Uterus (tissue), 4 donors: ENCODE results near the gene TCTA. TPM values are rescaled to one million over a fixed set of nuclear protein-coding genes. Genes with fewer than 3 reads are reported as not detected.

Experiments
- DNase-seq, 2 donors: peaks; one replicate each; pipeline ENCODE4 v3.0.0-alpha.2; 2019 to 2020
- H3K27ac ChIP-seq, 2 donors: fragments of 200-600 bp; sonication (generic); 1 replicate in 1 of 2; 2 replicates in 1 of 2; pipeline ENCODE4 v1.5.1; 2016 to 2018
- H3K27me3 ChIP-seq, 2 donors: fragments of 200-600 bp; sonication (generic); one replicate each; pipeline ENCODE4 v1.5.1; 2018 to 2019; ENCODE audit warnings: control low read depth in 1 of 2
- H3K36me3 ChIP-seq, 2 donors: fragments of 200-600 bp; sonication (generic); one replicate each; pipeline ENCODE4 v1.5.1; 2019; ENCODE audit warnings: control low read depth in 1 of 2
- H3K4me1 ChIP-seq, 2 donors: fragments of 200-600 bp; sonication (generic); one replicate each; pipeline ENCODE4 v1.5.1; 2018 to 2019; ENCODE audit warnings: control low read depth in 1 of 2
- H3K4me3 ChIP-seq, 2 donors: fragments of 200-600 bp; sonication (generic); 1 replicate in 1 of 2; 2 replicates in 1 of 2; pipeline ENCODE4 v1.5.1; 2018 to 2019; ENCODE audit warnings: mild to moderate bottlenecking in 1 of 2
- H3K9me3 ChIP-seq, 2 donors: fragments of 200-600 bp; sonication (generic); one replicate each; pipeline ENCODE4 v1.5.1; 2019; ENCODE audit warnings: control low read depth in 1 of 2
- CTCF ChIP-seq, 4 experiments: fragments of 200-600 bp in 2 of 4; fragments of 450-650 bp in 2 of 4; sonication (generic) in 2 of 4; IDR thresholded peaks; one replicate each; pipeline ENCODE4 v1.5.1; 2016 to 2019; ENCODE audit warnings: antibody characterized with exemption in 4 of 4, mild to moderate bottlenecking in 2 of 4, moderate library complexity in 1 of 4
- POLR2A ChIP-seq, 2 donors: fragments of 450-650 bp; IDR thresholded peaks; one replicate each; pipeline ENCODE4 v1.6.1; 2016; ENCODE audit warnings: antibody characterized with exemption in 2 of 2, mild to moderate bottlenecking in 1 of 2, moderate library complexity in 1 of 2
- intact Hi-C: fragments of 100-400 bp; cut with DNase I; formaldehyde crosslinking; loops from one replicate; pipeline ENCODE4 v1.15.1; 2023; ENCODE audit warnings: low total_unique reads
- total RNA-seq, 4 donors: library from RNA; depleted of rRNA in 3 of 4; stranded (reverse); fragments of >200 nt in 3 of 4; gene quantifications; one replicate each; pipeline versions ENCODE4 v1.1.0 to v1.2.4, GENCODE V29; 2014 to 2023
- donor health status: DM: yes; HTN: yes; CAD: no.

TCTA gene
- total RNA-seq, 4 donors from 2014 or later: 2.1 to 26.0 (median 18.7) TPM

- no peaks in the 10 kb centered on the region for H3K27me3 ChIP-seq
- no peaks in the 10 kb centered on the region for H3K36me3 ChIP-seq
- no peak overlapping the region for H3K4me3 ChIP-seq
- peak overlapping the region; percentile 30 to 45 for H3K27ac ChIP-seq
- no peaks in the 10 kb centered on the region for H3K9me3 ChIP-seq
- TF ChIP-seq POLR2A (IDR thresholded peaks at IDR 0.05): no peak
- TF ChIP-seq CTCF (IDR thresholded peaks at IDR 0.05): no peak
- DNase-seq: peak; percentile 29 to 47
- intact Hi-C loops: no loop called here
- H3K4me1 ChIP-seq: peaks cover 0 to 7% of the 10 kb centered on the region in 2 donors
Observed at GRCh38 chr3:49378249-49378895, 33.9 kb upstream of the TCTA start.

- Histone ChIP-seq H3K4me3 (no peak overlapping the region), H3K27me3 (no peaks in the 10 kb centered on the region), H3K36me3 (no peaks in the 10 kb centered on the region), H3K9me3 (no peaks in the 10 kb centered on the region), H3K27ac (no peak overlapping the region), H3K4me1 (peaks cover 0 to 7% of the 10 kb centered on the region in 2 donors)
- intact Hi-C loops: no loop called here
- DNase-seq: no peak
- TF ChIP-seq CTCF (IDR thresholded peaks at IDR 0.05) (no peak), POLR2A (IDR thresholded peaks at IDR 0.05) (no peak)
Observed at GRCh38 chr3:49383387-49383786, 28.8 kb upstream of the TCTA start.

- intact Hi-C loops: no loop called here
- Histone ChIP-seq H3K4me3 (no peak overlapping the region), H3K4me1 (no peaks in the 10 kb centered on the region), H3K27me3 (no peaks in the 10 kb centered on the region), H3K36me3 (no peaks in the 10 kb centered on the region), H3K27ac (no peak overlapping the region), H3K9me3 (no peaks in the 10 kb centered on the region)
- TF ChIP-seq CTCF (IDR thresholded peaks at IDR 0.05) (no peak), POLR2A (IDR thresholded peaks at IDR 0.05) (no peak)
- no peak for DNase-seq
Observed at GRCh38 chr3:49385617-49386016, 26.6 kb upstream of the TCTA start.

- Histone ChIP-seq H3K36me3 (no peaks in the 10 kb centered on the region), H3K4me3 (no peak overlapping the region), H3K27ac (no peak overlapping the region), H3K9me3 (no peaks in the 10 kb centered on the region), H3K27me3 (no peaks in the 10 kb centered on the region), H3K4me1 (no peaks in the 10 kb centered on the region)
- DNase-seq: no peak
- TF ChIP-seq CTCF (IDR thresholded peaks at IDR 0.05) (no peak), POLR2A (IDR thresholded peaks at IDR 0.05) (no peak)
- intact Hi-C loops: no loop called here
Observed at GRCh38 chr3:49386056-49386756, 26.0 kb upstream of the TCTA start.

GRCh38 chr3:49387721-49388120, 24.5 kb upstream of the TCTA start:
- Histone ChIP-seq H3K27me3 (no peaks in the 10 kb centered on the region), H3K4me1 (no peaks in the 10 kb centered on the region), H3K27ac (no peak overlapping the region), H3K4me3 (no peak overlapping the region), H3K9me3 (no peaks in the 10 kb centered on the region), H3K36me3 (no peaks in the 10 kb centered on the region)
- intact Hi-C loops: no loop called here
- DNase-seq: no peak
- TF ChIP-seq POLR2A (IDR thresholded peaks at IDR 0.05) (no peak), CTCF (IDR thresholded peaks at IDR 0.05) (no peak)
